ENCODE data around the gene RHOB. TPM values are rescaled to one million over a fixed set of nuclear protein-coding genes. Genes with fewer than 3 reads are reported as not detected.

The RHOB gene
- polyA plus RNA-seq, 3 donors, result 43.3 to 602 (median 66.3) TPM

DNA sequence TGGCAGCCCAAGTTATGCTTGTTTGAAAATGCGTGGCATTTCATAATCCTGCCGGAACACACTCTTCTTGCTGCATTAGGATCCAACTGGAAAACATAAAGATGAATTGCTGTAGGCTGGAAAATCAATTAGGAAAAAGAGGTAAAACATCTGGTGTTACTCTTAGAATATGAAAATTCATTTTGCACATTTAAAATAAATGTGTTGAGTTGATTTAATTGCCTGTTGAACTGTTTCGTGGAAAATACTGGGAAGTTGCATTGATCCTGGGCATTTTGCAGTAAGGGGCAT, 4.1 kb downstream of the RHOB start:
- TF ChIP-seq, protein P1, sequence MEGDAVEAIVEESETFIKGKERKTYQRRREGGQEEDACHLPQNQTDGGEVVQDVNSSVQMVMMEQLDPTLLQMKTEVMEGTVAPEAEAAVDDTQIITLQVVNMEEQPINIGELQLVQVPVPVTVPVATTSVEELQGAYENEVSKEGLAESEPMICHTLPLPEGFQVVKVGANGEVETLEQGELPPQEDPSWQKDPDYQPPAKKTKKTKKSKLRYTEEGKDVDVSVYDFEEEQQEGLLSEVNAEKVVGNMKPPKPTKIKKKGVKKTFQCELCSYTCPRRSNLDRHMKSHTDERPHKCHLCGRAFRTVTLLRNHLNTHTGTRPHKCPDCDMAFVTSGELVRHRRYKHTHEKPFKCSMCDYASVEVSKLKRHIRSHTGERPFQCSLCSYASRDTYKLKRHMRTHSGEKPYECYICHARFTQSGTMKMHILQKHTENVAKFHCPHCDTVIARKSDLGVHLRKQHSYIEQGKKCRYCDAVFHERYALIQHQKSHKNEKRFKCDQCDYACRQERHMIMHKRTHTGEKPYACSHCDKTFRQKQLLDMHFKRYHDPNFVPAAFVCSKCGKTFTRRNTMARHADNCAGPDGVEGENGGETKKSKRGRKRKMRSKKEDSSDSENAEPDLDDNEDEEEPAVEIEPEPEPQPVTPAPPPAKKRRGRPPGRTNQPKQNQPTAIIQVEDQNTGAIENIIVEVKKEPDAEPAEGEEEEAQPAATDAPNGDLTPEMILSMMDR (IDR thresholded peaks at IDR 0.05), result no peak
- DNase-seq, result no peak
- Histone ChIP-seq H3K4me1 (ENCODE audit: control insufficient read depth in 1 of 2, insufficient read depth in 2 of 2, low read length in 2 of 2) (peaks cover 13 to 27% of the 10 kb centered on the region in 2 donors), H3K9ac (ENCODE audit: insufficient read depth, low read length, poor library complexity, severe bottlenecking) (no peak overlapping the region), H3K27ac (ENCODE audit: low read depth in 1 of 2, low read length in 2 of 2) (peak overlapping the region in 1 of 2 donors; percentile 34), H3K36me3 (replicated peaks in 1 of 2; ENCODE audit: control insufficient read depth in 1 of 2, insufficient read depth in 2 of 2, low read length in 2 of 2) (peaks cover 0 to 5% of the 10 kb centered on the region in 2 donors), H3K4me3 (replicated peaks in 1 of 3; ENCODE audit: low read depth in 2 of 3, low read length in 3 of 3) (no peak overlapping the region), H3K27me3 (ENCODE audit: control insufficient read depth in 2 of 2, insufficient read depth in 2 of 2, low read length in 2 of 2) (no peaks in the 10 kb centered on the region), H3K9me3 (replicated peaks in 1 of 2; ENCODE audit: control insufficient read depth in 1 of 2, insufficient read depth in 1 of 2, low read length in 2 of 2) (no peaks in the 10 kb centered on the region), H2AFZ (ENCODE audit: insufficient read depth, low read depth, low read length, poor library complexity, severe bottlenecking) (no peak overlapping the region), H3K4me2 (replicated peaks; ENCODE audit: extremely low read depth, low read length, poor library complexity, severe bottlenecking) (no peak overlapping the region), H3K79me2 (ENCODE audit: insufficient read depth, low read length) (peaks cover 20% of the 10 kb centered on the region), H4K20me1 (ENCODE audit: insufficient read depth, low read length) (peaks cover 54% of the 10 kb centered on the region)
- intact Hi-C loops (cut with micrococcal nuclease), result loop anchor here in 1 of 2 donors (5.0 kb wide), 1 partner anchor 191 kb away; no protein-coding TSS in a partner anchor
- Mint-ChIP-seq H3K4me1 (peaks cover 24% of the 10 kb centered on the region), H3K27ac (peak overlapping the region in 2 of 7 donors; percentile 2 to 24), H3K36me3 (peaks cover 16 to 22% of the 10 kb centered on the region in 2 donors), H3K27me3 (ENCODE audit: low read depth in 3 of 3) (peaks cover 10 to 30% (median 19%) of the 10 kb centered on the region in 3 donors), H3K9me3 (peaks cover 0 to 8% (median 3%) of the 10 kb centered on the region in 7 donors), H3K4me3 (no peak overlapping the region)
- 100% methylated on average over 1 of the region's 3 CpGs for WGBS (ENCODE audit: insufficient coverage)

DNA sequence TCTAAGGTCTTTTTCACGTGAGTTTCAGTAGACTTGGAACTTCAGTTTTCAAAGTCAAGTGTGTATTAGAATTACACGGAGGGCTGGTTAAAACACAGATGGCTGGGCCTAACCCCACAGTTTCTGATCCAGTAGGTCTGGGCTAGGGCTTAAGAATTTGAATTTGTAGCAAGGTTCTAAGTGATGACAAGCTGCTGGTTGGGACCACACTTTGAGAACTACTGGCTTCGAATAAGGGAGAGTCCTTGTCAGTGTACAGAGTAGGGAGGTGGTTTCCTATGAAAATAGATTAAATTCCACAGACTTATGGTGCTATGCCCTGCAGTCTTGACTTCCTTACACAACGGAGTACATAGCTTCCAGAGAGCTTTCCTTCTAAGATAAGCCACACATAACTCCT, 4.5 kb downstream of the RHOB start:
- intact Hi-C loops (cut with micrococcal nuclease), result loop anchor here in 1 of 2 donors (5.0 kb wide), 1 partner anchor 191 kb away; no protein-coding TSS in a partner anchor
- no peak overlapping the region for H2AFZ ChIP-seq (ENCODE audit: insufficient read depth, low read depth, low read length, poor library complexity, severe bottlenecking)
- H3K4me1 Mint-ChIP-seq, result peaks cover 22% of the 10 kb centered on the region
- 87% methylated on average over 3 of the region's 4 CpGs for WGBS (ENCODE audit: insufficient coverage)
- H3K9ac ChIP-seq (ENCODE audit: insufficient read depth, low read length, poor library complexity, severe bottlenecking), result no peak overlapping the region
- H3K27me3 Mint-ChIP-seq (ENCODE audit: low read depth in 3 of 3), result peaks cover 10 to 30% (median 19%) of the 10 kb centered on the region in 3 donors
- TF ChIP-seq, protein P1 (IDR thresholded peaks at IDR 0.05), result no peak
- peaks cover 16 to 22% of the 10 kb centered on the region in 2 donors for H3K36me3 Mint-ChIP-seq
- DNase-seq, result no peak
- peaks cover 10 to 23% of the 10 kb centered on the region in 2 donors for H3K4me1 ChIP-seq (ENCODE audit: control insufficient read depth in 1 of 2, insufficient read depth in 2 of 2, low read length in 2 of 2)
- no peak overlapping the region for H3K4me3 Mint-ChIP-seq
- no peak overlapping the region for H3K27ac ChIP-seq (ENCODE audit: low read depth in 1 of 2, low read length in 2 of 2)
- H3K9me3 Mint-ChIP-seq, result peaks cover 0 to 8% (median 3%) of the 10 kb centered on the region in 7 donors
- H3K4me3 ChIP-seq (replicated peaks in 1 of 3; ENCODE audit: low read depth in 2 of 3, low read length in 3 of 3), result no peak overlapping the region
- H3K4me2 ChIP-seq (replicated peaks; ENCODE audit: extremely low read depth, low read length, poor library complexity, severe bottlenecking), result no peak overlapping the region
- H3K27ac Mint-ChIP-seq, result peak overlapping the region in 3 of 7 donors; percentile 7 to 47 (median 24)
- no peaks in the 10 kb centered on the region for H3K27me3 ChIP-seq (ENCODE audit: control insufficient read depth in 2 of 2, insufficient read depth in 2 of 2, low read length in 2 of 2)
- H3K36me3 ChIP-seq (replicated peaks in 1 of 2; ENCODE audit: control insufficient read depth in 1 of 2, insufficient read depth in 2 of 2, low read length in 2 of 2), result peaks cover 0 to 5% of the 10 kb centered on the region in 2 donors
- peaks cover 54% of the 10 kb centered on the region for H4K20me1 ChIP-seq (ENCODE audit: insufficient read depth, low read length)
- H3K79me2 ChIP-seq (ENCODE audit: insufficient read depth, low read length), result peaks cover 20% of the 10 kb centered on the region
- no peaks in the 10 kb centered on the region for H3K9me3 ChIP-seq (replicated peaks in 1 of 2; ENCODE audit: control insufficient read depth in 1 of 2, insufficient read depth in 1 of 2, low read length in 2 of 2)
